Uterus (tissue), 4 donors: ENCODE results near the gene NRXN3. TPM values are rescaled to one million over a fixed set of nuclear protein-coding genes. Genes with fewer than 3 reads are reported as not detected.

ENCODE experiments used
- DNase-seq, 2 donors: peaks; one replicate each; pipeline ENCODE4 v3.0.0-alpha.2; 2019 to 2020
- H3K27ac ChIP-seq, 2 donors: fragments of 200-600 bp; sonication (generic); 1 replicate in 1 of 2; 2 replicates in 1 of 2; pipeline ENCODE4 v1.5.1; 2016 to 2018
- H3K27me3 ChIP-seq, 2 donors: fragments of 200-600 bp; sonication (generic); one replicate each; pipeline ENCODE4 v1.5.1; 2018 to 2019; ENCODE audit warnings: control low read depth in 1 of 2
- H3K36me3 ChIP-seq, 2 donors: fragments of 200-600 bp; sonication (generic); one replicate each; pipeline ENCODE4 v1.5.1; 2019; ENCODE audit warnings: control low read depth in 1 of 2
- H3K4me1 ChIP-seq, 2 donors: fragments of 200-600 bp; sonication (generic); one replicate each; pipeline ENCODE4 v1.5.1; 2018 to 2019; ENCODE audit warnings: control low read depth in 1 of 2
- H3K4me3 ChIP-seq, 2 donors: fragments of 200-600 bp; sonication (generic); 1 replicate in 1 of 2; 2 replicates in 1 of 2; pipeline ENCODE4 v1.5.1; 2018 to 2019; ENCODE audit warnings: mild to moderate bottlenecking in 1 of 2
- H3K9me3 ChIP-seq, 2 donors: fragments of 200-600 bp; sonication (generic); one replicate each; pipeline ENCODE4 v1.5.1; 2019; ENCODE audit warnings: control low read depth in 1 of 2
- CTCF ChIP-seq, 4 experiments: fragments of 200-600 bp in 2 of 4; fragments of 450-650 bp in 2 of 4; sonication (generic) in 2 of 4; IDR thresholded peaks; one replicate each; pipeline ENCODE4 v1.5.1; 2016 to 2019; ENCODE audit warnings: antibody characterized with exemption in 4 of 4, mild to moderate bottlenecking in 2 of 4, moderate library complexity in 1 of 4
- POLR2A ChIP-seq, 2 donors: fragments of 450-650 bp; IDR thresholded peaks; one replicate each; pipeline ENCODE4 v1.6.1; 2016; ENCODE audit warnings: antibody characterized with exemption in 2 of 2, mild to moderate bottlenecking in 1 of 2, moderate library complexity in 1 of 2
- intact Hi-C: fragments of 100-400 bp; cut with DNase I; formaldehyde crosslinking; loops from one replicate; pipeline ENCODE4 v1.15.1; 2023; ENCODE audit warnings: low total_unique reads
- total RNA-seq, 4 donors: library from RNA; depleted of rRNA in 3 of 4; stranded (reverse); fragments of >200 nt in 3 of 4; gene quantifications; one replicate each; pipeline versions ENCODE4 v1.1.0 to v1.2.4, GENCODE V29; 2014 to 2023
- donor health status: DM: yes; HTN: yes; CAD: no.

Gene NRXN3
- total RNA-seq, 4 donors from 2014 or later, result 2.9 to 17.0 (median 4.4) TPM

GRCh38 chr14:78595797-78596196, 425.6 kb downstream of the NRXN3 start:
- H3K36me3 ChIP-seq, result no peaks in the 10 kb centered on the region
- no peaks in the 10 kb centered on the region for H3K4me1 ChIP-seq
- DNase-seq, result no peak
- intact Hi-C loops, result no loop called here
- no peaks in the 10 kb centered on the region for H3K9me3 ChIP-seq
- no peak overlapping the region for H3K4me3 ChIP-seq
- H3K27me3 ChIP-seq, result no peaks in the 10 kb centered on the region
- H3K27ac ChIP-seq, result no peak overlapping the region
- TF ChIP-seq POLR2A (IDR thresholded peaks at IDR 0.05), result no peak

- intact Hi-C loops, result no loop called here
- no peaks in the 10 kb centered on the region for H3K27me3 ChIP-seq
- no peaks in the 10 kb centered on the region for H3K36me3 ChIP-seq
- DNase-seq, result peak; percentile 13 to 18
- no peak overlapping the region for H3K4me3 ChIP-seq
- no peaks in the 10 kb centered on the region for H3K4me1 ChIP-seq
- TF ChIP-seq POLR2A (IDR thresholded peaks at IDR 0.05) (no peak), CTCF (IDR thresholded peaks at IDR 0.05) (peak; percentile 43 to 57 (median 49))
- H3K27ac ChIP-seq, result no peak overlapping the region
- no peaks in the 10 kb centered on the region for H3K9me3 ChIP-seq
Measured at GRCh38 chr14:78598046-78598920, 428.1 kb downstream of the NRXN3 start.

- no peaks in the 10 kb centered on the region for H3K9me3 ChIP-seq
- H3K4me1 ChIP-seq, result no peaks in the 10 kb centered on the region
- no peak overlapping the region for H3K27ac ChIP-seq
- H3K36me3 ChIP-seq, result no peaks in the 10 kb centered on the region
- H3K4me3 ChIP-seq, result no peak overlapping the region
- DNase-seq, result no peak
- TF ChIP-seq CTCF (IDR thresholded peaks at IDR 0.05) (no peak), POLR2A (IDR thresholded peaks at IDR 0.05) (no peak)
- intact Hi-C loops, result no loop called here
- no peaks in the 10 kb centered on the region for H3K27me3 ChIP-seq
Measured at GRCh38 chr14:78605025-78605762, 435.0 kb downstream of the NRXN3 start.

GRCh38 chr14:78605897-78606500, 435.8 kb downstream of the NRXN3 start:
- DNase-seq, result no peak
- no peaks in the 10 kb centered on the region for H3K4me1 ChIP-seq
- intact Hi-C loops, result no loop called here
- H3K27me3 ChIP-seq, result no peaks in the 10 kb centered on the region
- TF ChIP-seq CTCF (IDR thresholded peaks at IDR 0.05) (no peak), POLR2A (IDR thresholded peaks at IDR 0.05) (no peak)
- no peaks in the 10 kb centered on the region for H3K9me3 ChIP-seq
- no peak overlapping the region for H3K27ac ChIP-seq
- no peak overlapping the region for H3K4me3 ChIP-seq
- no peaks in the 10 kb centered on the region for H3K36me3 ChIP-seq

GRCh38 chr14:78608998-78609787, 439.0 kb downstream of the NRXN3 start:
- Histone ChIP-seq H3K27me3 (no peaks in the 10 kb centered on the region), H3K9me3 (no peaks in the 10 kb centered on the region), H3K36me3 (no peaks in the 10 kb centered on the region), H3K4me3 (no peak overlapping the region), H3K27ac (no peak overlapping the region), H3K4me1 (no peaks in the 10 kb centered on the region)
- TF ChIP-seq CTCF (IDR thresholded peaks at IDR 0.05), result no peak
- no peak for TF ChIP-seq POLR2A (IDR thresholded peaks at IDR 0.05)
- no peak for DNase-seq
- intact Hi-C loops, result no loop called here
